Breast epithelium (tissue), 4 donors: Measurements from ENCODE around the gene ATXN1. TPM values are rescaled to one million over a fixed set of nuclear protein-coding genes. Genes with fewer than 3 reads are reported as not detected.

Source experiments
- DNase-seq, 2 donors: peaks; one replicate each; pipeline ENCODE4 v3.0.0-alpha.2; 2019; ENCODE audit warnings: low spot score in 2 of 2
- H3K27ac ChIP-seq, 2 donors: fragments of 200-600 bp; sonication (generic) in 1 of 2; one replicate each; pipeline ENCODE4 v1.5.1; 2016 to 2019; ENCODE audit warnings: mild to moderate bottlenecking in 1 of 2
- H3K27me3 ChIP-seq, 2 donors: fragments of 200-600 bp; sonication (generic) in 1 of 2; one replicate each; pipeline versions ENCODE4 v1.5.1 to v1.6.0; 2017 to 2019; ENCODE audit warnings: control low read depth in 1 of 2, mild to moderate bottlenecking in 1 of 2
- H3K36me3 ChIP-seq: fragments of 200-600 bp; one replicate; pipeline ENCODE4 v1.5.1; 2019
- H3K4me1 ChIP-seq, 2 donors: fragments of 200-600 bp; sonication (generic); one replicate each; pipeline ENCODE4 v1.5.1; 2016 to 2019; ENCODE audit warnings: control low read depth in 1 of 2
- H3K4me3 ChIP-seq, 3 donors: fragments of 200-600 bp; sonication (generic); 1 replicate in 2 of 3; 2 replicates in 1 of 3; pipeline ENCODE4 v1.5.1; 2016 to 2019; ENCODE audit warnings: mild to moderate bottlenecking in 3 of 3, moderate library complexity in 2 of 3
- H3K9me3 ChIP-seq, 2 donors: fragments of 200-600 bp; sonication (generic) in 1 of 2; one replicate each; pipeline ENCODE4 v1.5.1; 2016 to 2019; ENCODE audit warnings: control low read depth in 1 of 2
- CTCF ChIP-seq, 3 donors: fragments of 450-650 bp; IDR thresholded peaks; one replicate each; pipeline ENCODE4 v1.5.1; 2016 to 2017; ENCODE audit warnings: antibody characterized with exemption in 3 of 3, mild to moderate bottlenecking in 3 of 3, moderate library complexity in 3 of 3
- POLR2A ChIP-seq: fragments of 450-650 bp; IDR thresholded peaks from one replicate; pipeline ENCODE4 v1.6.1; 2016; ENCODE audit warnings: antibody characterized with exemption, mild to moderate bottlenecking, moderate library complexity
- POLR2AphosphoS5 ChIP-seq, 3 donors: sonication (generic); formaldehyde crosslinking; IDR thresholded peaks; one replicate each; pipeline ENCODE4 v1.6.1; 2017; ENCODE audit warnings: antibody characterized with exemption in 3 of 3
- intact Hi-C: fragments of 100-400 bp; cut with DNase I; formaldehyde crosslinking; loops from one replicate; pipeline ENCODE4 v1.15.1; 2023; ENCODE audit warnings: low total_unique reads
- total RNA-seq, 3 donors: library from RNA; depleted of rRNA; stranded (reverse); fragments of >200 nt; gene quantifications; one replicate each; pipeline ENCODE4 v1.1.0, GENCODE V29; 2016

ATXN1 gene
- total RNA-seq, 3 donors from 2014 or later = 26.7 to 63.2 (median 37.4) TPM

GRCh38 chr6:16493802-16494201 lies 267.5 kb downstream of the ATXN1 start:
- Histone ChIP-seq H3K4me1 (no peaks in the 10 kb centered on the region), H3K36me3 (no peaks in the 10 kb centered on the region), H3K9me3 (no peaks in the 10 kb centered on the region), H3K27me3 (no peaks in the 10 kb centered on the region), H3K4me3 (no peak overlapping the region), H3K27ac (no peak overlapping the region)
- TF ChIP-seq POLR2A = no peak
- no peak for TF ChIP-seq CTCF (IDR thresholded peaks at IDR 0.05)
- no peak for TF ChIP-seq POLR2AphosphoS5 (IDR thresholded peaks at IDR 0.05)
- intact Hi-C loops = no loop called here
- DNase-seq = no peak

GRCh38 chr6:16493112-16493511 lies 268.1 kb downstream of the ATXN1 start:
- H3K27me3 ChIP-seq = no peaks in the 10 kb centered on the region
- H3K36me3 ChIP-seq = no peaks in the 10 kb centered on the region
- H3K4me1 ChIP-seq = no peaks in the 10 kb centered on the region
- TF ChIP-seq POLR2A (no peak), CTCF (IDR thresholded peaks at IDR 0.05) (no peak), POLR2AphosphoS5 (IDR thresholded peaks at IDR 0.05) (no peak)
- no peak overlapping the region for H3K27ac ChIP-seq
- no peak for DNase-seq
- H3K9me3 ChIP-seq = no peaks in the 10 kb centered on the region
- H3K4me3 ChIP-seq = no peak overlapping the region
- intact Hi-C loops = no loop called here

- no peak for DNase-seq
- no peaks in the 10 kb centered on the region for H3K4me1 ChIP-seq
Measured at GRCh38 chr6:16491666-16492313, 269.5 kb downstream of the ATXN1 start.

GRCh38 chr6:16490616-16491015 lies 270.6 kb downstream of the ATXN1 start:
- no peak for TF ChIP-seq CTCF (IDR thresholded peaks at IDR 0.05)
- TF ChIP-seq POLR2A = no peak
- no peak for TF ChIP-seq POLR2AphosphoS5 (IDR thresholded peaks at IDR 0.05)
- Histone ChIP-seq H3K4me3 (no peak overlapping the region), H3K27me3 (no peaks in the 10 kb centered on the region), H3K27ac (no peak overlapping the region), H3K9me3 (no peaks in the 10 kb centered on the region), H3K36me3 (no peaks in the 10 kb centered on the region), H3K4me1 (no peaks in the 10 kb centered on the region)
- DNase-seq = no peak
- intact Hi-C loops = no loop called here

More at GRCh38 chr6:16491666-16492313, 269.5 kb downstream of the ATXN1 start:
- intact Hi-C loops = no loop called here
- TF ChIP-seq CTCF (IDR thresholded peaks at IDR 0.05) (no peak), POLR2AphosphoS5 (IDR thresholded peaks at IDR 0.05) (no peak), POLR2A (no peak)
- Histone ChIP-seq H3K36me3 (no peaks in the 10 kb centered on the region), H3K27ac (no peak overlapping the region), H3K27me3 (no peaks in the 10 kb centered on the region), H3K9me3 (no peaks in the 10 kb centered on the region), H3K4me3 (no peak overlapping the region)

GRCh38 chr6:16488813-16489212 lies 272.4 kb downstream of the ATXN1 start:
- H3K36me3 ChIP-seq = no peaks in the 10 kb centered on the region
- H3K4me1 ChIP-seq = no peaks in the 10 kb centered on the region
- no peaks in the 10 kb centered on the region for H3K27me3 ChIP-seq
- no peak overlapping the region for H3K27ac ChIP-seq
- no peaks in the 10 kb centered on the region for H3K9me3 ChIP-seq
- no peak for TF ChIP-seq POLR2A
- no peak for TF ChIP-seq POLR2AphosphoS5 (IDR thresholded peaks at IDR 0.05)
- TF ChIP-seq CTCF (IDR thresholded peaks at IDR 0.05) = no peak
- intact Hi-C loops = no loop called here
- H3K4me3 ChIP-seq = no peak overlapping the region
- DNase-seq = no peak
